C1 segment of cervical spinal cord (tissue), 14 donors: ENCODE results near the gene PLEKHA1.

Experiments
- DNase-seq, 14 donors: peaks; one replicate each; lab custom pipeline; 2025; lab: John Stamatoyannopoulos, UW

Gene PLEKHA1

GRCh38 chr10:122476333-122476695 lies 101.8 kb downstream of the PLEKHA1 start:
- no peak for DNase-seq

GRCh38 chr10:122477436-122477835 lies 102.9 kb downstream of the PLEKHA1 start:
- DNase-seq = no peak

- peak in 6 of 14 donors; percentile 14 to 78 (median 53) for DNase-seq
Observed at GRCh38 chr10:122478971-122479370, 104.5 kb downstream of the PLEKHA1 start.

GRCh38 chr10:122480146-122480833 lies 105.8 kb downstream of the PLEKHA1 start:
- no peak for DNase-seq

- no peak for DNase-seq
Observed at GRCh38 chr10:122481296-122482056, 107.0 kb downstream of the PLEKHA1 start.
